Measurements from ENCODE around the gene PRSS16.
"Not testable (repeated sequence)": the region's sequence is repeated elsewhere in the genome, so short reads cannot be mapped to it uniquely, and the experiment has no call there.

PRSS16 gene

GRCh38 chr6:27247133-27247836 is at the start of gene PRSS16:
PRSS16 (plus strand) TSS chr6:27247701; CDS start chr6:27247738, 37 bp downstream.
- no peak for DNase-seq

GRCh38 chr6:27205375-27206278 is 41.9 kb upstream of the PRSS16 start:
- no peak for DNase-seq

- no peak for DNase-seq
These were observed 40.7 kb upstream of the PRSS16 start for GRCh38 chr6:27206806-27207205.

GRCh38 chr6:27208042-27208441 is 39.5 kb upstream of the PRSS16 start:
- no peak for DNase-seq

GRCh38 chr6:27209196-27209595 is 38.3 kb upstream of the PRSS16 start:
- no peak for DNase-seq

- DNase-seq = no peak
These were observed 37.7 kb upstream of the PRSS16 start for GRCh38 chr6:27209659-27210269.

GRCh38 chr6:27213091-27213517 is 34.4 kb upstream of the PRSS16 start:
- not testable (repeated sequence) for DNase-seq

- DNase-seq = no peak
These were observed 33.9 kb upstream of the PRSS16 start for GRCh38 chr6:27213544-27214125.

- DNase-seq = no peak
These were observed 33.3 kb upstream of the PRSS16 start for GRCh38 chr6:27214126-27214601.

GRCh38 chr6:27216874-27217273 is 30.6 kb upstream of the PRSS16 start:
- no peak for DNase-seq

GRCh38 chr6:27222971-27223370 is 24.5 kb upstream of the PRSS16 start:
- DNase-seq = not testable (repeated sequence)

GRCh38 chr6:27224729-27225128 is 22.8 kb upstream of the PRSS16 start:
- DNase-seq = no peak

GRCh38 chr6:27228963-27229477 is 18.5 kb upstream of the PRSS16 start:
- no peak for DNase-seq

- no peak for DNase-seq
These were observed 16.8 kb upstream of the PRSS16 start for GRCh38 chr6:27230758-27231111.

- no peak for DNase-seq
These were observed 12.9 kb upstream of the PRSS16 start for GRCh38 chr6:27234576-27234975.

- no peak for DNase-seq
These were observed 10.3 kb upstream of the PRSS16 start for GRCh38 chr6:27237089-27237803.

- DNase-seq = no peak
These were observed 9.2 kb upstream of the PRSS16 start for GRCh38 chr6:27238010-27238983.

GRCh38 chr6:27239258-27239657 is 8.2 kb upstream of the PRSS16 start:
- DNase-seq = no peak

- DNase-seq = no peak
These were observed 6.1 kb upstream of the PRSS16 start for GRCh38 chr6:27241443-27241842.

- DNase-seq = no peak
These were observed 4.8 kb upstream of the PRSS16 start for GRCh38 chr6:27242589-27243265.
